ENCODE data around the gene ZDHHC18.

ZDHHC18 gene

GRCh38 chr1:26900815-26901511, 74.5 kb downstream of the ZDHHC18 start:
- DNase-seq, result no peak
